ENCODE data around the gene DAB2.

The DAB2 gene

DNA sequence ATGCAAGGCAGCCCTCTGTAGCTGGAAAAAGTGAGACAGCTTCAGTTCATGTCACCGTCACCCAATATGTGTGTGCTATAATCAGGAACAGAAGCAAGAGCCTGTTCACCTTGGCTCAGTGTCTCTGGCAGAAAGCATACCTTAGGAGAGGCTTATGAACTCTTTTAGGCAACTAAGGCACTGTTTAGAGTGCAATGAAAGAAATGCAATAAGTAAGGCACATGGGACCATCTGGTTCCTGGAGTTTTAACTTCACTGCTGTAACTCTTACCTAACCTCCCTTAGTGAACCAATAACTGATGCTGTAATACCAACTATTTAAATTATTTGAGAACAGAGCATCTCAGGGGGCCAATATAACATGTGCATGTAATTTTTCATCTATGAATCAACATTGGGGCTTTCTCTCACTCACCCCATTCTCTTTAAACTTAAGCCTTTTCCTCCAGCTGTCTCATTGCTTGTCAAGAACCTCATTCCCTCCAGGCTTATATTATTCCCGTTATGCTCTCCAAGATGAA lies 92.9 kb downstream of the DAB2 start:
- Mint-ChIP-seq H3K9me3 (no peaks in the 10 kb centered on the region), H3K4me1 (ENCODE audit: low read depth in 2 of 2) (no peaks in the 10 kb centered on the region), H3K36me3 (ENCODE audit: insufficient read depth) (no peaks in the 10 kb centered on the region), H3K4me3 (no peak overlapping the region), H3K27ac (no peak overlapping the region), H3K27me3 (peaks cover 0 to 6% of the 10 kb centered on the region in 2 donors)
- ATAC-seq (replicated peaks): no peak
- DNase-seq: no peak

DNA sequence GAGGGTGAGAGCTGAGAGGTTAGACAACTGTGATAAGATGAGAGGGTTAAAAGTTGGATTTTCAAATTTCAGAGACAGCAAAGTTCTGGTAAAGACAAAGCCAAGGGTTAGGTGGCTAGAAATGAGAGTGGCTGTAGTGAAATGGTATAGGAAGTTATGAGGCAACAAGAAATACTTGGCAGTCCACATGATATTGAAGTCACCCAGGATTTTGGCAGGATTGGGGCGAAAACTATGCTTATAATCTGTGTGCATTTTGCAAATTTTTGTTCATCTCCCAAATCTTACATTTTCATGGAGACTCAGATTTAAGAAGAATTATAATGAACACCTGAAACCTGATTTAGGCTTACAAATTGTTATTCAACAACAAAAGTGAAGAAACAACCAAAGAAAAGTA lies 96.0 kb downstream of the DAB2 start:
- no peaks in the 10 kb centered on the region for H3K9me3 Mint-ChIP-seq
- DNase-seq (no peak), ATAC-seq (replicated peaks) (no peak)
- no peaks in the 10 kb centered on the region for H3K4me1 Mint-ChIP-seq (ENCODE audit: low read depth in 2 of 2)
- no peaks in the 10 kb centered on the region for H3K27me3 Mint-ChIP-seq
- H3K36me3 Mint-ChIP-seq (ENCODE audit: insufficient read depth): no peaks in the 10 kb centered on the region
- no peak overlapping the region for H3K4me3 Mint-ChIP-seq
- H3K27ac Mint-ChIP-seq: no peak overlapping the region

DNA sequence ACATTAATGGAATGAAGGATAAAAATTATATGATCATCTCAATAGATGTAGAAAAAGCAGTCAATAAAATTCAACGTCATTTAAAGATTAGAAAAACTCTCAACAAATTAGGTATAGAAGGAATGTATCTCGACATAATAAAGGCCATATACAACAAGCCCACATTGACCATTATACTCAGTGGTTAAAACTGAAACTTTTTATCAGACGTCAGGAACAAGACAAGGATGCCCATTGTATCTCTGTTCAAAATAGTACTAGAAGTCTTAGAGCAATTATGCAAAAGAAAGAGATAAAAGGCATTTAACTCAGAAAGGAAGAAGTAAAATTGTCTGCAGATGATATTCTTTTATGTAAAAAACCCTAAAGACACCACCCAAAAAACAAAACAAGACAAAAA lies 101.2 kb downstream of the DAB2 start:
- Mint-ChIP-seq H3K27ac (no peak overlapping the region), H3K27me3 (peaks cover 9 to 18% of the 10 kb centered on the region in 2 donors), H3K36me3 (ENCODE audit: insufficient read depth) (no peaks in the 10 kb centered on the region), H3K4me3 (no peak overlapping the region), H3K9me3 (no peaks in the 10 kb centered on the region), H3K4me1 (ENCODE audit: low read depth in 2 of 2) (no peaks in the 10 kb centered on the region)
- no peak for ATAC-seq (replicated peaks)
- no peak for DNase-seq
